Natural killer cell treated with Interleukin-12 subunit alpha and Interleukin-12 subunit beta and Interleukin-15 and Interleukin-18, amount 100 ng/mL, for 72 hours (primary cell): ENCODE data around the gene IFIT1. TPM values are rescaled to one million over a fixed set of nuclear protein-coding genes. Genes with fewer than 3 reads are reported as not detected.
A peak's percentile ranks its signal among the peaks of the same experiment; 100 is the strongest.
"Not testable (repeated sequence)": the region's sequence is repeated elsewhere in the genome, so short reads cannot be mapped to it uniquely, and the experiment has no call there.

Experiments used
- ATAC-seq, 2 donors: fragments of 150-1000 bp; cut with Tn5 transposase in 1 of 2; sonication (Bioruptor Pico), chemical (Tn5 transposase) in 1 of 2; 2 replicates each; pipeline ENCODE4 v1.10.0; 2021
- DNase-seq: peaks from one replicate; pipeline ENCODE4 v3.0.0; 2022; ENCODE audit warnings: low spot score
- H3K27ac Mint-ChIP-seq, 2 donors: 1 replicate in 1 of 2; 2 replicates in 1 of 2; pipeline ENCODE4 v1.8.0; 2022; ENCODE audit warnings: mixed read lengths in 2 of 2, mild to moderate bottlenecking in 1 of 2, moderate library complexity in 1 of 2
- H3K27me3 Mint-ChIP-seq, 2 donors: 1 replicate in 1 of 2; 2 replicates in 1 of 2; pipeline ENCODE4 v1.8.0; 2022; ENCODE audit warnings: mixed read lengths in 2 of 2
- H3K36me3 Mint-ChIP-seq: one replicate; pipeline ENCODE4 v1.8.0; 2022; ENCODE audit warnings: mixed read lengths
- H3K4me1 Mint-ChIP-seq, 2 donors: 1 replicate in 1 of 2; 2 replicates in 1 of 2; pipeline ENCODE4 v1.8.0; 2022; ENCODE audit warnings: low read depth in 2 of 2, mixed read lengths in 2 of 2, mild to moderate bottlenecking in 1 of 2
- H3K4me3 Mint-ChIP-seq: one replicate; pipeline ENCODE4 v1.8.0; 2022; ENCODE audit warnings: mixed read lengths
- H3K9me3 Mint-ChIP-seq: 2 replicates; pipeline ENCODE4 v1.8.0; 2022; ENCODE audit warnings: mixed read lengths
- total RNA-seq, 2 donors: library from RNA; stranded (reverse); gene quantifications; one replicate each; pipeline ENCODE4 v1.2.3, GENCODE V29; 2022

The IFIT1 gene
- total RNA-seq, 2 donors from 2014 or later = 0.36 to 0.69 TPM

DNA sequence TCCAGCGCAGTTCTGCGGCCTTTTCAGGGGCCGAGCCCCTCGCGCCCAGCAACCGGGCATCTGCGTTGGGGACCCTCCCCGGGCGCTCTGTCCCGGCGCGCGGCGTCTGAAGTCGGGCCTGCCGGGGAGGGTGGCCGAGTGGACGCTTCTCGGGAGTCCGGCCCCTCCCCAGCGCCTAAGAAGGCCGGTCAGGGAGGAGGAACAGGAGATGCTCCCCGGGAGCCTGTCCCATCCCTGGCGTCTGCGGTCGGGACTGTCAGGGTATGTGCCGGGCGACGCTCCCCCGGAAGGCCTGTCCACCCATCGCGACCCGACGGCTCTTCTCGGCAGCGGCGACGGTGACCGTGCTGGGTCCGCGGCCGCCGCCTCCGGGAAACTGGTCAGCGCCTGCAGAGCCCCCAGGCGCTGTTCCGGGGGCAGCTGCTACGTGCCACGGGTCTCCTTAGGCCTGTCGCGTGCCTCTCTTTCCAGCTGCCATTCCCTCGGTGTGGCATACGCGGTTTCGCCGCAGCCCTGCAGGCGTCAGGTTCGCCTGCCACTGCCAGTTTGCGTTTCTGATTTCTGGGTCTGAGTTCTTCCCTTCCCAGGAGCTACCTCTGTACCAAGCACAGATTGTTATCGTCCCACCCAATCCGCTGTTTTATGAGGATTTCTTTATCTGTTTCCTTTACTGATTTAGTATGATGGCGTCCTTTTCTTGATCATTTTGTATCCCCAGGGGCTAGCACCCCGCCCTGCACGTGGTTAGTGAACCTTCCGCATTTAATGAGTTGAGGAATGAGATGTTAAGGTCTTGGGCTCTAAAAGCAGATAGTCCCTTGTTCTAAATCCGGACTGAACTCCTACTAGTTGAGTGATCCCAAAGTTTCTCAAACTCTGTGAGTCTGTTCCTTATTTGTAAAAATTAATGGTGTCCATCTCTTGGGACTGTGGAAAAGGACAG is 22.7 kb downstream of the IFIT1 start:
- ATAC-seq = peak; percentile 80 to 83
- H3K9me3 Mint-ChIP-seq = no peaks in the 10 kb centered on the region
- H3K36me3 Mint-ChIP-seq = peaks cover 14% of the 10 kb centered on the region
- peak overlapping the region; percentile 91 to 96 for H3K27ac Mint-ChIP-seq
- DNase-seq = peak; percentile 72
- peak overlapping the region; percentile 97 for H3K4me3 Mint-ChIP-seq
- H3K4me1 Mint-ChIP-seq = peaks cover 36 to 40% of the 10 kb centered on the region in 2 donors
- no peaks in the 10 kb centered on the region for H3K27me3 Mint-ChIP-seq

DNA sequence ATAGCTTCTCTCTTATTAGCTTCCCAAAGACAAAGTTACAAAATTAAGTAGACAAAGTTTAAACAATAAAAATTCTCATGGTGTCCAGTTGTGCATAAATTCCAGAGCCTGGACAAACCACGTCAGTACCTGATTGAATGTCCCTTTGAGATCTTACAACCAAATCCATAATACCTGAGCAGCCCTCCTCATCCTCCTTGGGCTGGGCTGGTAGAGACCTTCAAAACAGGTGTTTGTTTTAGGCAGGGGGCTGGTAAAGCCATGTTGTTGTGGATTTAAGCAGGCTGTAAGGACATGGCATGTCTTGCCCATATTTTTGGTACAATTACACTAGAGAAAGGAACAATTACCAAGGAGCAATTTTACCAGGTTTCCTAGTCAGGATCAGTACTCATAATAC is 24.0 kb downstream of the IFIT1 start:
- Mint-ChIP-seq H3K4me3 (peak overlapping the region; percentile 97), H3K4me1 (peaks cover 30 to 34% of the 10 kb centered on the region in 2 donors), H3K27me3 (no peaks in the 10 kb centered on the region), H3K27ac (peak overlapping the region; percentile 91 to 96), H3K9me3 (no peaks in the 10 kb centered on the region), H3K36me3 (peaks cover 14% of the 10 kb centered on the region)
- no peak for ATAC-seq
- no peak for DNase-seq

DNA sequence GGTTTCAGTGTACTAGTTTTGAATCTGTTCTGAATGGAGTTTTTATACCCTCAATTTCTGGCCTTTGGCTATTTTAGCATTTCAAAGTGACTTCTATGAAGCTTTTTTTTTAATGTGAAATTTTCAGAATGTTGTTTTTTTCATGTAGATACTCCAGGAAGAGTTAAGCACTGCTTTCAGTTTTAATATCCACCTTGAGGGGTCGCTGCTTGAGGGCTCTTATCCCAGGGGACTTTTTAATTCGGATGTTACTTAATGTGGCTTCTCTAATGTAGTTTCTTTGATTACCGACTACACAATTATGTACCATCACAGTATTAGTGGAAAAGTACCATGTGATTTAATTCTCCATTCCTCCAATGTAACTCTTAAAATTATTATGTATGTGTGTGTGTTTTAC is 27.1 kb downstream of the IFIT1 start:
- Mint-ChIP-seq H3K4me1 (peaks cover 21 to 29% of the 10 kb centered on the region in 2 donors), H3K36me3 (peaks cover 14% of the 10 kb centered on the region), H3K4me3 (no peak overlapping the region), H3K27me3 (no peaks in the 10 kb centered on the region), H3K9me3 (no peaks in the 10 kb centered on the region), H3K27ac (no peak overlapping the region)
- ATAC-seq = no peak
- DNase-seq = no peak

DNA sequence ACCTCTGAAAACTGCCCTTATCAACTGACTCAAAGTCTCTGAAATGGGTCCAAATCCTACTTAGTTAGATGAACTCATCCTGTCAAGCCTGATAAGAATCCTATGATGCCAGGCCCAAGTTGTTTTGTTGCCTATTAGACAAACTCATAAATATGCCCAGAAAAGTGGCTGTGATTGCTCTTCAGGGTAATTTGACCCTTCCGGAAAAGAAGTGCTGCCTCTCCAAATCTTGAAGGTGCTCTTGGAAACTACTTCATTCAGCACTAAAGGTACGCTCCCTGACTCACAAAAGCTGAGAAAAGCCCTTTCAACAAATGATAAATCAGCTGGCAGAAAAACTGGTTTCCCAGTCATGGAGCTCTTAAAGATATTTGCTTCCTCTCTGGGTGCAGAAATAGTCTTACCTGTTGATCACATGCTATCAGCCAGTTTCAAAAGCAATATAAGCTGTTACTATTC is 28.6 kb downstream of the IFIT1 start:
- Mint-ChIP-seq H3K4me3 (no peak overlapping the region), H3K4me1 (peaks cover 14 to 19% of the 10 kb centered on the region in 2 donors), H3K27ac (no peak overlapping the region), H3K9me3 (no peaks in the 10 kb centered on the region), H3K36me3 (peaks cover 9% of the 10 kb centered on the region), H3K27me3 (no peaks in the 10 kb centered on the region)
- DNase-seq (no peak), ATAC-seq (no peak)

DNA sequence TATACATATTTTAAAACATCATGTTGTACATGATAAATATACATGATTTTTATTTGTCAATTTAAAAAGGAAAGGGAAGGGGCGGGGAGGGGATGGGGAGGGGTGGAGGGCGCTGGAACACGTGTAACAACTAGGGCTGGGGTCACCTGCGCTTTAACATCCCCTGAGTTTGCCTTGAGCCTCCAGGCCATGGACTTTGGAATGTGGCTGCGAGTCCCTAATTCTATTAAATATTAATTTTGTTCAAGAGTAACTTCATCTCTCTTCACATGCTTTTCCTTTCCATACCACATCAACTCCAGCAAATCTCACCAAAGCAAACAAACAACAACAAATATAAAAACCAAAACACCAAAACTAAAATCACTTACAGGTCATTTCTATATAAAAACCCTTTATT is 32.6 kb downstream of the IFIT1 start:
- no peak for ATAC-seq

DNA sequence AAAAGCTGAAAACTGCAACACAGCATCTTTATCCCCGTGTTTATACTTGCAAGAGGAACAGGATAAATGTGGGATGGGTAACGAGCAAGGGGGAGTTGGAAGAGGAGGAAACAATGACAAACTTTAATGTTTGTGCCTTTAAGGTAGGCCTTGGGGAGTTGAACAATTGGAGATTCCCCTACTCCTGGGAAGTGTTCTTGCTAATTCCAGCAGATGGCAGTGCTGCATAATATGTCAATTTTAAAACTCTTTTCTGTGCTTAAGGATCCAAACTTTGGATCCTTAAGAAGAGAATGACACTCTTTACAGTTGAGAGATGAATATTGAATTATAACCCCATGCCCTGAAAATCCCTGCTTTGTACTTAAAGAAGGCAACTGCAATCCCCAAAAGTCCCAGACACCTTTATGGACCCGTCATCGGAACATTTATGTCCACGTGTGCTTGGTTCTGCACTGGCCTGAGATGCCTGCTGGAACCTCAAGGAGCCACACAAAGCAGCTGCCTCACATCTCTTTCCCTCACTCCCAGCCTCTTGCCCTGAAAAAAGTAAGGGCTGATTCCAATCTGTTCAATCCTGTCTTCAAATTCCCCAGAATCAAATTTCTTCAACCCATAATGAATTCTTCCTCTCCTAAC is 33.9 kb downstream of the IFIT1 start:
- no peak for ATAC-seq
- no peaks in the 10 kb centered on the region for H3K4me1 Mint-ChIP-seq
- no peaks in the 10 kb centered on the region for H3K36me3 Mint-ChIP-seq
- H3K9me3 Mint-ChIP-seq = no peaks in the 10 kb centered on the region
- no peak for DNase-seq
- H3K27me3 Mint-ChIP-seq = peaks cover 4 to 7% of the 10 kb centered on the region in 2 donors
- H3K4me3 Mint-ChIP-seq = no peak overlapping the region
- H3K27ac Mint-ChIP-seq = no peak overlapping the region

More for the DNA sequence above, 32.6 kb downstream of the IFIT1 start:
- Mint-ChIP-seq H3K27ac (no peak overlapping the region), H3K36me3 (no peaks in the 10 kb centered on the region), H3K27me3 (peaks cover 4 to 7% of the 10 kb centered on the region in 2 donors), H3K4me3 (no peak overlapping the region), H3K4me1 (no peaks in the 10 kb centered on the region), H3K9me3 (no peaks in the 10 kb centered on the region)
- DNase-seq = no peak

DNA sequence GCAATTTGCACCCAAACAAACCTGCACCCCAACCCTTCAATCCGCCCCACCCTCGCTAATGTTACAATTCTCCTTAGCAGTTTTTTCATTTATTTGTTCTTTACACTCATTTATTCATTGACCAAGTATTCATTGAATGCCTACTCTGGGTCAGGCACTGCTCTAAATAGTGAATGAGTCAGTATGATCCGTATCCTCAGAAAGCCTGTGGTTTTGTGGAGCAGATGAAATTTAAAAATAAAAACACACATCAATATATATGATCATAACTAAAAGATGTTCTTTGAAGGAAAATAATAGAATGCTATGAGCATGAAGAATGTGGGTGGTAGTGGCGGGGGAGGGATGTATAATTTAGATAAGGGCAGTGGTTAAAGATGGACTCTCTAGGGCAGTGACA is 35.2 kb downstream of the IFIT1 start:
- Mint-ChIP-seq H3K36me3 (no peaks in the 10 kb centered on the region), H3K27me3 (peaks cover 4 to 7% of the 10 kb centered on the region in 2 donors), H3K27ac (no peak overlapping the region), H3K4me1 (no peaks in the 10 kb centered on the region), H3K4me3 (no peak overlapping the region), H3K9me3 (no peaks in the 10 kb centered on the region)
- DNase-seq (no peak), ATAC-seq (no peak)

DNA sequence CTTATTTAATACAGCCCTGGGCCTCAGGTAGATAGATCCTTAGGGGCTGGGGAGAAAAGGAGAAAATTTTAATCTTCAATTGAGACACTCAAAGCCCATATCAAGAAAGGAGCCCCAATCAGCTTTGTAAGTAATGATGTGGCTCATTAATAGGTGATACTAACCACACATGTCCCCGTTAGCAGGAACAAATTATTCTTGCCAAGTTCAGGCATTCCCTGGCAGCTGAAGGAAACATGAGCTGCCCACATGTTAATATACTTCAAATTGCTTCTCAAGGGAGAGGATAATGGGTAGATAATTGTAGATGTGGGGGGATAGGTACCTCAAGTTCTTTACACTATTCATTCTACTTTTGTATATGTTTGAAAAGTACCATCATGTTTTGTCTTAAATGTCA is 36.5 kb downstream of the IFIT1 start:
- DNase-seq (no peak), ATAC-seq (no peak)
- Mint-ChIP-seq H3K4me3 (no peak overlapping the region), H3K4me1 (no peaks in the 10 kb centered on the region), H3K36me3 (no peaks in the 10 kb centered on the region), H3K27me3 (peaks cover 8 to 12% of the 10 kb centered on the region in 2 donors), H3K27ac (no peak overlapping the region), H3K9me3 (no peaks in the 10 kb centered on the region)

DNA sequence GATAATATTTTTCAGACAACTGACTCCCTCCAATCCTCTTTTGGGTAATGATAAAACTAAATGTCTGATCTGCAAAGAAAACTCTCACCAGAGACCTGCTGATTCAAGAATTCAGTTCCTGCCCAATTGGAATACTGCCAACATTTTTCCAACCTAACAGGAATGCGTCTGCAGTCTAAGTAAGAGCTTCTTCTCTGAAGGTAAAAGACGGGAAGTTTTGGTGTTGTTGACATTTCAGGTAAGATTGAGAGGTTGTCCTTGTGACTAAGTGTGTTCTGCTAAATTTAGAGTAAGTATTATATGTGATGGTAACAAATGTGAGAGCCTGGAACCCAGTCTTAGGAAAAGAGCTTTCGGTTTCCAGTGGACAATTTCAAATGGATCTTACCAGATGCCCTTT is 39.6 kb downstream of the IFIT1 start:
- DNase-seq = no peak
- H3K36me3 Mint-ChIP-seq = no peaks in the 10 kb centered on the region
- H3K27ac Mint-ChIP-seq = no peak overlapping the region
- no peak overlapping the region for H3K4me3 Mint-ChIP-seq
- H3K9me3 Mint-ChIP-seq = no peaks in the 10 kb centered on the region
- no peak for ATAC-seq
- no peaks in the 10 kb centered on the region for H3K4me1 Mint-ChIP-seq
- peaks cover 22 to 41% of the 10 kb centered on the region in 2 donors for H3K27me3 Mint-ChIP-seq

DNA sequence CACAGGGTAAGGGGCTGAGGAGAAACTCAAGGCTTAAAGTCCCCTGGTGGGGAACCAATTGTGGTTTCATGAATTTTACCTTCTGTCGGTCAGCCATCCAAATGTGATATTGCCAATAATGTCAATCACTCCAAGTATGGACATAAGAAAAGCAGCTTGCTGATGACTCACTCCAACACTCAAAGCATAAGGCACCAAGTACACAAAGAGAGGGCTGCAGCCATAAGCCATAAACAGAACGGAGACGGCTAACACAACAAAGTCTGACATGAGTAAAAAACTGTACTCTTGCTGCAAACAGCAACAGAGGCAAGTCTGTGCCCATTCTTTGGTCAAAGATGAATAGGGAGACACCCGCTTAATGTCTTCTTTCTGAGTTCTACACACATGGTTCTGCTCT is 46.1 kb downstream of the IFIT1 start:
- H3K27ac Mint-ChIP-seq = no peak overlapping the region
- H3K27me3 Mint-ChIP-seq = peaks cover 29 to 73% of the 10 kb centered on the region in 2 donors
- DNase-seq (no peak), ATAC-seq (no peak)
- peaks cover 0 to 7% of the 10 kb centered on the region in 2 donors for H3K4me1 Mint-ChIP-seq
- H3K4me3 Mint-ChIP-seq = no peak overlapping the region
- H3K9me3 Mint-ChIP-seq = no peaks in the 10 kb centered on the region
- no peaks in the 10 kb centered on the region for H3K36me3 Mint-ChIP-seq

DNA sequence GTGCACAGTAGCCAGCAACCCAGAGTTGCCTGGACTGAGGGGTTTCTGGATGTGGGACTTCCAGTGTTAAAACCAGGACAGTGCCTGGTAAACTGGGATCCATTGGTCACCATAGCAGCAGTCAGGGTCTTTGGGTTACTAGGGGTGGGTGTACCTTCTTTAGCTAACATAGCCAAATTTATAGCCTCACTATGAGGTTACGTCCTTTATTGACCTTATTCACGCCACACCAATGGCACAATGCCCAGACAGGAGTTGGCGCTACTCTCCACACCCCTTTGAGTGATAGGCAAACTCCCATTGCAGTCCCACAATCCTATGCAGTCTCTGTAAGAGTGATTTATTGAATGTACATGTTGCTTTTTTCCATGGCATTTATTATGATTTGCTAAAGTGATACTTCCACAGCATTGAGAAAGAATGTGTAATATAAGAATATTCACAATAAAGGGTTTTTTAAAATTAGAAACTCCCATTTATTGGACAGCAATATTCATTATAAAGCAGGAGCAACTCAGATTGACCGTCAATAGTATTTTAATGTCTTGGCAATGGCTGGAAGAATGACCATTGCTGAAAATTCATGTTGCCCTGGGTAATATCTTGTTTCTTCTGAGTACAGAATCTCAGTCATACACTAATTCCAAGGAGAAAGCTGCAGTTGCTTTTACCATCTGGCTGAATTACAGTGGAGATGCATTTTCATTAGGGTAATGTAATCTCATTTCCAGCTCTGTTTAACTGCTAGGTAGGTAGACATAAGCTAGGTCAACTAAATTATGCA is 48.0 kb downstream of the IFIT1 start:
- Mint-ChIP-seq H3K27me3 (peaks cover 25 to 60% of the 10 kb centered on the region in 2 donors), H3K4me1 (peaks cover 0 to 7% of the 10 kb centered on the region in 2 donors)

DNA sequence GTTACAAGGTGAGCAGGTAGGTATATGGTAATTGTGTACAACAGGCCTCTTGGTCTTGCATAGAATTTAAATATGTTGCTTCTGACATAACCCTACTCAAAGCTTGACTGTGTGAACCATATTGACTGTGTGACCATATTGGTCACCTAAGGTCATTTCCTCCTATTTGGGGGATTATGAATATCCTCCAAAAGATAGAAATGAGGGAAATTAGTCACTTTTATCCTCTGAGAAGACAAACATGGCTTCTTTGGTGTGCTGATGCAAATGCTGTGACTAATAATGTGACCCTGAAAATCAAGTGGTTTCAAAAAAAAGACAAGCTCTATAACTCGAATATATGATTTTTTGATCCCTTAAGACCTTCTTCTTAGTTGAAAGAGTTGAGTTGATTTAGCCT is 49.9 kb downstream of the IFIT1 start:
- Mint-ChIP-seq H3K4me3 (no peak overlapping the region), H3K27me3 (peaks cover 27 to 61% of the 10 kb centered on the region in 2 donors), H3K27ac (no peak overlapping the region), H3K4me1 (peaks cover 0 to 7% of the 10 kb centered on the region in 2 donors), H3K36me3 (peaks cover 6% of the 10 kb centered on the region), H3K9me3 (no peaks in the 10 kb centered on the region)
- ATAC-seq (no peak), DNase-seq (no peak)

More for the DNA sequence above, 48.0 kb downstream of the IFIT1 start:
- no peaks in the 10 kb centered on the region for H3K9me3 Mint-ChIP-seq
- ATAC-seq (no peak), DNase-seq (no peak)
- H3K27ac Mint-ChIP-seq = no peak overlapping the region
- H3K36me3 Mint-ChIP-seq = no peaks in the 10 kb centered on the region
- H3K4me3 Mint-ChIP-seq = no peak overlapping the region

DNA sequence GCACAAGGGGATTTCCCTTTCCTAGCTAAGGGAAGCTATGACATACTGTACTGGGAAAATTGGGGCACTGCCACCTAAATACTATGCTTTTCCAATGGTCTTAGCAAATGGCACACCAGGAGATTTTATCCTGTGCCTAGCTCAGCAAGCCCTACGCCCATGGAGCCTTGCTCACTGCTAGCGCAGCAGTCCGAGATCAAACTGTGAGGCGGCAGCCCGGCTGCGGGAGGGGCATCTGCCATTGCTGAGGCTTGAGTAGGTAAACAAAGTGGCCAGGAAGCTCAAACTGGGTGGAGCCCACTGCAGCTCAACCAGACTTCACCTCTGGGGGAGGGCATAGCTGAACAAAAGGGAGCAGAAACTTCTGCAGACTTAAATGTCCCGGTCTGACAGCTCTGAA is 52.4 kb downstream of the IFIT1 start:
- H3K9me3 Mint-ChIP-seq, H3K36me3 Mint-ChIP-seq, DNase-seq, H3K4me3 Mint-ChIP-seq, ATAC-seq, H3K27ac Mint-ChIP-seq, H3K4me1 Mint-ChIP-seq: not testable (repeated sequence)
- H3K27me3 Mint-ChIP-seq = peaks cover 33 to 57% of the 10 kb centered on the region in 2 donors
